IMR-90 (cell line): Measurements from ENCODE around the gene RTL5. TPM values are rescaled to one million over a fixed set of nuclear protein-coding genes. Genes with fewer than 3 reads are reported as not detected.

Experiments used
- ATAC-seq: fragments of 200-7000 bp; cut with Tn5 transposase; 2 replicates; pipeline ENCODE4 v1.9.1; 2020; ENCODE audit warnings: low read depth, mild to moderate bottlenecking, moderate library complexity
- BruUV-seq: library from RNA; stranded (reverse); fragments of 400-500 nt; replicated peaks from 2 replicates; lab custom pipeline; 2021; lab: Mats Ljungman, UMichigan
- CTCF ChIA-PET: fragments of 300-600 bp; formaldehyde crosslinking; extraction: SDS; loops from one replicate; lab custom pipeline; 2021; ENCODE audit warnings: antibody characterized with exemption; lab: Yijun Ruan, JAX
- POLR2A ChIA-PET: fragments of 300-600 bp; sonication (Branson Sonifier 250); formaldehyde crosslinking; loops from one replicate; lab custom pipeline; 2022; ENCODE audit warnings: antibody characterized with exemption; ENCODE audit not compliant: unreplicated experiment; lab: Charles Lee
- DNase-seq: peaks from one replicate; pipeline ENCODE4 v3.0.0; 2013
- H2AFZ ChIP-seq: replicated peaks from 2 replicates; pipeline ENCODE3; 2013; ENCODE audit warnings: low read length, mild to moderate bottlenecking; ENCODE audit not compliant: poor library complexity
- H2AK5ac ChIP-seq: 2 replicates; pipeline ENCODE4 v1.6.1; 2013; ENCODE audit warnings: low read depth, low read length, inconsistent platforms
- H2AK9ac ChIP-seq: replicated peaks from 2 replicates; pipeline ENCODE3; 2013; ENCODE audit warnings: mild to moderate bottlenecking, low read depth, low read length, moderate library complexity; ENCODE audit not compliant: poor library complexity
- H2BK120ac ChIP-seq: 2 replicates; pipeline ENCODE4 v1.6.1; 2013; ENCODE audit warnings: low read depth, low read length, inconsistent platforms
- H2BK15ac ChIP-seq: 3 replicates; pipeline ENCODE4 v1.6.1; 2013; ENCODE audit warnings: low read depth, low read length, inconsistent platforms
- H2BK20ac ChIP-seq: 2 replicates; pipeline ENCODE4 v1.6.1; 2013; ENCODE audit warnings: low read depth, mild to moderate bottlenecking, inconsistent platforms, low read length, moderate library complexity
- H2BK5ac ChIP-seq: 2 replicates; pipeline ENCODE4 v1.6.1; 2013; ENCODE audit warnings: mild to moderate bottlenecking, low read depth, low read length, inconsistent platforms; ENCODE audit not compliant: poor library complexity, severe bottlenecking
- H3K14ac ChIP-seq: replicated peaks from 2 replicates; pipeline ENCODE4 v1.6.1; 2013; ENCODE audit warnings: low read depth, low read length, inconsistent platforms
- H3K18ac ChIP-seq: 2 replicates; pipeline ENCODE4 v1.6.1; 2013; ENCODE audit warnings: low read depth, low read length, control low read depth
- H3K23ac ChIP-seq: 2 replicates; pipeline ENCODE4 v1.6.1; 2013; ENCODE audit warnings: low read depth, low read length, inconsistent platforms
- H3K27ac ChIP-seq: 2 replicates; pipeline ENCODE4 v1.5.1; 2013; ENCODE audit warnings: mild to moderate bottlenecking, control low read depth, low read length; ENCODE audit not compliant: insufficient read depth
- H3K27me3 ChIP-seq: 2 replicates; pipeline ENCODE4 v1.6.1; 2013; ENCODE audit warnings: low read length; ENCODE audit not compliant: control insufficient read depth, insufficient read depth
- H3K36me3 ChIP-seq: 2 replicates; pipeline ENCODE4 v1.6.1; 2013; ENCODE audit warnings: low read length, mixed read lengths; ENCODE audit not compliant: control insufficient read depth, insufficient read depth
- H3K4ac ChIP-seq: 2 replicates; pipeline ENCODE4 v1.6.1; 2013; ENCODE audit warnings: low read depth, low read length, inconsistent platforms
- H3K4me1 ChIP-seq: 2 replicates; pipeline ENCODE4 v1.6.1; 2013; ENCODE audit warnings: low read length, mixed read lengths; ENCODE audit not compliant: control insufficient read depth, insufficient read depth
- H3K4me2 ChIP-seq: 2 replicates; pipeline ENCODE4 v1.6.1; 2013; ENCODE audit warnings: low read depth, mild to moderate bottlenecking, control low read depth, low read length, moderate library complexity
- H3K4me3 ChIP-seq: 2 replicates; pipeline ENCODE4 v1.5.1; 2013; ENCODE audit warnings: low read depth, mild to moderate bottlenecking, control low read depth, low read length, moderate library complexity; ENCODE audit not compliant: insufficient read depth
- H3K56ac ChIP-seq: 2 replicates; pipeline ENCODE4 v1.6.1; 2013; ENCODE audit warnings: low read length, inconsistent platforms; ENCODE audit not compliant: insufficient read depth; ENCODE audit errors: extremely low read depth
- H3K79me1 ChIP-seq, 2 experiments: 2 replicates each; pipeline ENCODE4 v1.6.1; 2013; ENCODE audit warnings: low read length in 2 of 2, inconsistent platforms in 1 of 2, low read depth in 1 of 2
- H3K9ac ChIP-seq: 2 replicates; pipeline ENCODE4 v1.6.1; 2013; ENCODE audit warnings: low read depth, low read length, control low read depth
- H3K9me1 ChIP-seq: 2 replicates; pipeline ENCODE4 v1.6.1; 2013; ENCODE audit warnings: low read length, inconsistent platforms; ENCODE audit not compliant: insufficient read depth
- H3K9me3 ChIP-seq: 2 replicates; pipeline ENCODE4 v1.6.1; 2013; ENCODE audit warnings: low read length; ENCODE audit not compliant: control insufficient read depth, insufficient read depth
- H4K20me1 ChIP-seq: 2 replicates; pipeline ENCODE4 v1.6.1; 2013; ENCODE audit warnings: low read length, inconsistent platforms; ENCODE audit not compliant: insufficient read depth
- H4K5ac ChIP-seq: 2 replicates; pipeline ENCODE4 v1.6.1; 2013; ENCODE audit warnings: mild to moderate bottlenecking, low read depth, low read length, control low read depth
- H4K8ac ChIP-seq, 2 experiments: 2 replicates each; pipeline ENCODE4 v1.6.1; 2013; ENCODE audit warnings: low read depth in 2 of 2, low read length in 2 of 2, control low read depth in 1 of 2, inconsistent platforms in 1 of 2
- H4K91ac ChIP-seq: 2 replicates; pipeline ENCODE4 v1.6.1; 2013; ENCODE audit warnings: low read depth, low read length, inconsistent platforms; ENCODE audit not compliant: insufficient read depth
- BHLHE40 ChIP-seq: fragments of 150-350 bp; IDR thresholded peaks from 2 replicates; pipeline ENCODE4 v1.6.1; 2016; ENCODE audit warnings: mild to moderate bottlenecking, low read depth, low read length
- CHD1 ChIP-seq: IDR thresholded peaks from 2 replicates; pipeline ENCODE4 v1.6.1; 2012; ENCODE audit warnings: low read depth, low read length, improper control_type of control experiment
- CTCF ChIP-seq: conservative IDR thresholded peaks from 2 replicates; pipeline ENCODE4 v1.5.1; 2012; ENCODE audit warnings: mild to moderate bottlenecking, low read depth, low read length, improper control_type of control experiment
- ELK1 ChIP-seq: fragments of 150-350 bp; IDR thresholded peaks from 2 replicates; pipeline ENCODE4 v1.6.1; 2016; ENCODE audit warnings: low read depth, mild to moderate bottlenecking, low read length, moderate library complexity, borderline replicate concordance
- MAFK ChIP-seq: IDR thresholded peaks from 2 replicates; pipeline ENCODE4 v1.6.1; 2012; ENCODE audit warnings: low read depth, low read length, improper control_type of control experiment
- MAZ ChIP-seq: IDR thresholded peaks from 2 replicates; pipeline ENCODE4 v1.6.1; 2012; ENCODE audit warnings: low read depth, mild to moderate bottlenecking, low read length, improper control_type of control experiment, moderate library complexity, borderline replicate concordance
- MXI1 ChIP-seq: IDR thresholded peaks from 2 replicates; pipeline ENCODE4 v1.6.1; 2012; ENCODE audit warnings: low read depth, mild to moderate bottlenecking, low read length, moderate library complexity, borderline replicate concordance
- POLR2A ChIP-seq: IDR thresholded peaks from 2 replicates; pipeline ENCODE4 v1.6.1; 2012; ENCODE audit warnings: mild to moderate bottlenecking, low read depth, low read length
- RAD21 ChIP-seq: IDR thresholded peaks from 2 replicates; pipeline ENCODE4 v1.6.1; 2012; ENCODE audit warnings: low read length, improper control_type of control experiment
- SMC3 ChIP-seq: fragments of 150-350 bp; IDR thresholded peaks from 2 replicates; pipeline ENCODE4 v1.6.1; 2016; ENCODE audit warnings: low read depth, mild to moderate bottlenecking, antibody characterized with exemption, low read length, moderate library complexity
- WGBS, 2 experiments: methylation state at CpG; one replicate each; pipeline versions ENCODE4 v1.1.5 to v1.1.7; 2013; ENCODE audit warnings: missing lambda C conversion rate in 2 of 2; ENCODE audit not compliant: insufficient read length in 1 of 2; ENCODE audit errors: extremely low coverage in 2 of 2; 5-methylcytosine and 5-hydroxymethylcytosine counted together
- dilution Hi-C: fragments of 300-500 bp; cut with HindIII; formaldehyde crosslinking; loops from one replicate; pipeline ENCODE4 v1.14.3; 2018; ENCODE audit warnings: low sequenced_read_pairs; ENCODE audit not compliant: unreplicated experiment
- in situ Hi-C: fragments of 300-500 bp; cut with MboI; formaldehyde crosslinking; loops from 3 replicates; pipeline ENCODE4 v1.14.3; 2019; ENCODE audit warnings: low sequenced_read_pairs, inconsistent platforms, mixed read lengths
- intact Hi-C: fragments of 100-400 bp; cut with micrococcal nuclease; formaldehyde crosslinking; loops from 2 replicates; pipeline ENCODE4 v1.10.0; 2022
- polyA plus RNA-seq, 3 experiments: library from polyadenylated mRNA; depleted of rRNA; stranded (reverse); fragments of >200 nt; gene quantifications; 2 replicates each; pipeline ENCODE4 v1.2.3, GENCODE V29; 2012; ENCODE audit warnings: low replicate concordance in 1 of 3
- total RNA-seq: library from RNA; depleted of rRNA; stranded (reverse); fragments of >200 nt; gene quantifications from 2 replicates; pipeline ENCODE4 v1.2.3, GENCODE V29; 2012

RTL5 gene
- total and polyA plus RNA-seq, 2 of the 4 experiments (the other 2 are of a cell fraction): 0.90 to 2.5 TPM

- Histone ChIP-seq H4K5ac (no peak overlapping the region; the same call in 1 of the 2 replicates), H2AFZ (peak overlapping the region; percentile 54), H3K9me3 (peaks cover 4% of the 10 kb centered on the region; the same call in 1 of the 2 replicates), H3K14ac (no peak overlapping the region), H3K4me3 (no peak overlapping the region), H2BK20ac (no peak overlapping the region), H3K79me1 (no peaks in the 10 kb centered on the region), H3K9me1 (no peaks in the 10 kb centered on the region), H3K4ac (0 out of 2 replicates have a peak overlapping the region, but pooled peaks have one; percentile 38), H2AK5ac (no peak overlapping the region), H2BK15ac (no peak overlapping the region; the same call in 2 of the 3 replicates), H4K91ac (no peak overlapping the region), H3K56ac (no peak overlapping the region), H4K20me1 (no peaks in the 10 kb centered on the region), H3K27ac (no peak overlapping the region), H3K23ac (no peak overlapping the region), H3K9ac (no peak overlapping the region), H3K18ac (no peak overlapping the region; the same call in 1 of the 2 replicates), H3K4me1 (peaks cover 2% of the 10 kb centered on the region; the same call in 1 of the 2 replicates), H2AK9ac (no peak overlapping the region), H3K36me3 (no peaks in the 10 kb centered on the region), H4K8ac (no peak overlapping the region; a peak in 1 of 4 replicates), H2BK120ac (no peak overlapping the region), H3K4me2 (no peak overlapping the region), H2BK5ac (no peak overlapping the region), H3K27me3 (peaks cover 50% of the 10 kb centered on the region)
- intact Hi-C loops (loop anchor here (1.0 kb wide), 3 partner anchors 108 to 267 kb away; no protein-coding TSS in a partner anchor), in situ Hi-C loops (loop anchor here (5.0 kb wide), 1 partner anchor 104 kb away; no protein-coding TSS in a partner anchor), dilution Hi-C loops (no loop called here)
- ATAC-seq (peak; percentile 89), DNase-seq (peak; percentile 80)
- BruUV-seq: no TSS peak
- WGBS, 2 experiments: 9% methylated on average over 4 of the region's 9 CpGs; no CpG with 5 or more reads in 1 of the 2 experiments
- CTCF ChIA-PET: interaction anchor here (1.7 to 1.8 kb wide), 2 partner anchors 104 to 109 kb away, joined by 5 to 6 read pairs; no protein-coding TSS in a partner anchor
- POLR2A ChIA-PET: no interaction called here
- TF ChIP-seq ELK1 (no peak), CHD1 (no peak), POLR2A (no peak), SMC3 (peak; percentile 66), BHLHE40 (peak; percentile 4; the same call in 1 of the 2 replicates), RAD21 (peak; percentile 85), MAZ (peak; percentile 32; the same call in 1 of the 2 replicates), MAFK (no peak), MXI1 (no peak), CTCF (peak; percentile 94)
Measured at GRCh38 chrX:72126539-72127140, 5.1 kb downstream of the RTL5 start.
